HEK293 (cell line): ENCODE measurements around the gene COX7A2.

Source experiments
- BCL11B ChIP-seq: fragments of 450-650 bp; formaldehyde crosslinking; IDR thresholded peaks from 2 replicates; pipeline ENCODE4 v1.5.1; 2016; ENCODE audit warnings: low read depth, missing biosample characterization, missing genetic modification characterization
- CTCF ChIP-seq: fragments of 450-650 bp; formaldehyde crosslinking; IDR thresholded peaks from 2 replicates; pipeline ENCODE4 v1.5.1; 2016; ENCODE audit warnings: missing biosample characterization, missing genetic modification characterization
- ELK4 ChIP-seq: IDR thresholded peaks from 2 replicates; pipeline ENCODE4 v1.6.1; 2011; ENCODE audit warnings: mild to moderate bottlenecking, low read depth, low read length, borderline replicate concordance
- YY1 ChIP-seq: fragments of 450-650 bp; formaldehyde crosslinking; IDR thresholded peaks from 2 replicates; pipeline ENCODE4 v1.5.1; 2018; ENCODE audit warnings: missing biosample characterization, missing genetic modification characterization
- ZBTB11 ChIP-seq: fragments of 450-650 bp; formaldehyde crosslinking; conservative IDR thresholded peaks from 2 replicates; pipeline ENCODE4 v1.5.1; 2016; ENCODE audit warnings: low read depth, missing biosample characterization, missing genetic modification characterization
- ZBTB20 ChIP-seq: fragments of 450-650 bp; formaldehyde crosslinking; IDR thresholded peaks from 2 replicates; pipeline ENCODE4 v1.5.1; 2016; ENCODE audit warnings: missing biosample characterization, missing genetic modification characterization
- ZBTB7A ChIP-seq: fragments of 450-650 bp; formaldehyde crosslinking; IDR thresholded peaks from 2 replicates; pipeline ENCODE4 v1.5.1; 2016; ENCODE audit warnings: low read depth, missing biosample characterization, missing genetic modification characterization
- ZNF132 ChIP-seq: fragments of 450-650 bp; formaldehyde crosslinking; IDR thresholded peaks from 2 replicates; pipeline ENCODE4 v1.5.1; 2017; ENCODE audit warnings: missing biosample characterization, missing genetic modification characterization, borderline replicate concordance
- ZNF140 ChIP-seq: fragments of 450-650 bp; formaldehyde crosslinking; IDR thresholded peaks from 2 replicates; pipeline ENCODE4 v1.5.1; 2016; ENCODE audit warnings: missing biosample characterization, missing genetic modification characterization
- ZNF211 ChIP-seq: fragments of 450-650 bp; formaldehyde crosslinking; IDR thresholded peaks from 2 replicates; pipeline ENCODE4 v1.5.1; 2016; ENCODE audit warnings: low read depth, missing biosample characterization, missing genetic modification characterization
- ZNF549 ChIP-seq: fragments of 450-650 bp; IDR thresholded peaks from 2 replicates; pipeline ENCODE4 v1.5.1; 2018; ENCODE audit warnings: missing biosample characterization, missing genetic modification characterization, mild to moderate bottlenecking, inconsistent platforms, moderate library complexity
- ZNF580 ChIP-seq: fragments of 450-650 bp; formaldehyde crosslinking; IDR thresholded peaks from 2 replicates; pipeline ENCODE4 v1.5.1; 2016; ENCODE audit warnings: missing biosample characterization, missing genetic modification characterization
- ZNF610 ChIP-seq: fragments of 450-650 bp; formaldehyde crosslinking; IDR thresholded peaks from 2 replicates; pipeline ENCODE4 v1.5.1; 2016; ENCODE audit warnings: missing biosample characterization, missing genetic modification characterization, borderline replicate concordance

- TF ChIP-seq YY1 (tag by site-specific recombination), result no peak
- no peak for TF ChIP-seq ZNF549 (tag by site-specific recombination)
- no peak for TF ChIP-seq ZNF140 (tag by site-specific recombination)
- no peak for TF ChIP-seq ELK4
- TF ChIP-seq BCL11B (tag by site-specific recombination), result no peak
- no peak for TF ChIP-seq ZBTB7A (tag by site-specific recombination)
- TF ChIP-seq ZBTB11 (tag by site-specific recombination), result no peak
- TF ChIP-seq CTCF (tag by site-specific recombination), result no peak
- TF ChIP-seq ZNF132 (tag by site-specific recombination), result no peak
- no peak for TF ChIP-seq ZNF580
- no peak for TF ChIP-seq ZNF610 (tag by site-specific recombination)
- TF ChIP-seq ZNF211 (tag by site-specific recombination), result no peak
- no peak for TF ChIP-seq ZBTB20
Measured at GRCh38 chr6:75233092-75233615, 10.4 kb downstream of the COX7A2 start.
